Measurements from ENCODE around the gene TAF11.

DNA sequence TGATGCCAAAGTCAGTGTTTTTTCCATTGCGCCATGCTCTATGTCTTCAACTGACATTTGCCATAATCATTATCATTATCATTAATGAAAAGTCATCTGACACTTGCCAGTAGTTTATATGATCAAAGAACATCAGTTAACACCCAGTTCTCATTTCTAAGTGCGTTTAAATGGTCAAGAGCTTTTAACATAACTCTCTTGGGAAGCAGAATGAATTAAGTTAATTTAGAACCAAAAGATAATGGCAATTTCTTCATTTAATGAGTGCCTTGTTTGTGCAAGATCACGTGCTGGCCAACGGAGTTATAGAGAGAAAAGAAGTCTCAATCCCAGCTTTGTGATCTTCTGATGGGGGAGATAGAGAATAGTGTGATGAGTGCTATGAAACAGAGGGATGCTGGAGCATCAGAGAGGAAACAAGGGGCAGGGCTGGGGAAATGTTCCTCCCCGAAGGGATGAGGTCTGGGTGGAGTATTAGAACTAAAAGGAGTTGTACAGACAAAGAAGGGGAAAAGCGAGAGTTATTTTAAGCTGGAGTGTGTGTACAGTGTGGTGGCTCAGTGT is 21.6 kb upstream of the TAF11 start:
- TF ChIP-seq POLR2A (IDR thresholded peaks at IDR 0.05): no peak
- TF ChIP-seq, protein P1, sequence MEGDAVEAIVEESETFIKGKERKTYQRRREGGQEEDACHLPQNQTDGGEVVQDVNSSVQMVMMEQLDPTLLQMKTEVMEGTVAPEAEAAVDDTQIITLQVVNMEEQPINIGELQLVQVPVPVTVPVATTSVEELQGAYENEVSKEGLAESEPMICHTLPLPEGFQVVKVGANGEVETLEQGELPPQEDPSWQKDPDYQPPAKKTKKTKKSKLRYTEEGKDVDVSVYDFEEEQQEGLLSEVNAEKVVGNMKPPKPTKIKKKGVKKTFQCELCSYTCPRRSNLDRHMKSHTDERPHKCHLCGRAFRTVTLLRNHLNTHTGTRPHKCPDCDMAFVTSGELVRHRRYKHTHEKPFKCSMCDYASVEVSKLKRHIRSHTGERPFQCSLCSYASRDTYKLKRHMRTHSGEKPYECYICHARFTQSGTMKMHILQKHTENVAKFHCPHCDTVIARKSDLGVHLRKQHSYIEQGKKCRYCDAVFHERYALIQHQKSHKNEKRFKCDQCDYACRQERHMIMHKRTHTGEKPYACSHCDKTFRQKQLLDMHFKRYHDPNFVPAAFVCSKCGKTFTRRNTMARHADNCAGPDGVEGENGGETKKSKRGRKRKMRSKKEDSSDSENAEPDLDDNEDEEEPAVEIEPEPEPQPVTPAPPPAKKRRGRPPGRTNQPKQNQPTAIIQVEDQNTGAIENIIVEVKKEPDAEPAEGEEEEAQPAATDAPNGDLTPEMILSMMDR (IDR thresholded peaks at IDR 0.05): no peak

All from vagina (tissue), 2 donors.